PC-3 (cell line): ENCODE data around the gene SPATA6. TPM values are rescaled to one million over a fixed set of nuclear protein-coding genes. Genes with fewer than 3 reads are reported as not detected.

Source experiments
- ATAC-seq: fragments of 200-7000 bp; cut with Tn5 transposase; 2 replicates; pipeline ENCODE4 v1.9.1; 2020; ENCODE audit warnings: mild to moderate bottlenecking, moderate library complexity
- BruUV-seq: library from RNA; stranded (reverse); fragments of 400-500 nt; replicated peaks from 2 replicates; lab custom pipeline; 2021; lab: Mats Ljungman, UMichigan
- CTCF ChIA-PET: fragments of 300-600 bp; sonication (Branson Sonifier 250); formaldehyde crosslinking; loops from one replicate; lab custom pipeline; 2022; ENCODE audit warnings: antibody characterized with exemption; lab: Charles Lee
- POLR2A ChIA-PET: fragments of 300-600 bp; sonication (Branson Sonifier 250); formaldehyde crosslinking; loops from one replicate; lab custom pipeline; 2022; ENCODE audit warnings: antibody characterized with exemption; ENCODE audit not compliant: unreplicated experiment; lab: Charles Lee
- DNase-seq: peaks from one replicate; pipeline ENCODE4 v3.0.0-alpha.2; 2015
- H2AFZ ChIP-seq: fragments of 300-600 bp; sonication (generic); 2 replicates; pipeline ENCODE4 v1.6.0; 2016; ENCODE audit warnings: antibody characterized with exemption, low read length
- H3F3A ChIP-seq: fragments of 300-600 bp; sonication (generic); one replicate; pipeline ENCODE4 v1.6.0; 2017; ENCODE audit warnings: antibody characterized with exemption, low read length, control low read depth, mild to moderate bottlenecking; ENCODE audit not compliant: unreplicated experiment
- H3K27ac ChIP-seq: fragments of 300-600 bp; sonication (generic); 2 replicates; pipeline ENCODE4 v1.5.1; 2016; ENCODE audit warnings: mild to moderate bottlenecking, low read length
- H3K27me3 ChIP-seq: fragments of 300-600 bp; sonication (generic); 2 replicates; pipeline ENCODE4 v1.6.1; 2016; ENCODE audit warnings: low read length, mixed read lengths
- H3K36me3 ChIP-seq: fragments of 300-600 bp; sonication (generic); 2 replicates; pipeline ENCODE4 v1.6.1; 2016; ENCODE audit warnings: low read depth, mixed run types, low read length, mixed read lengths
- H3K4me1 ChIP-seq: fragments of 300-600 bp; sonication (generic); 2 replicates; pipeline ENCODE4 v1.5.1; 2016; ENCODE audit warnings: low read length; ENCODE audit not compliant: insufficient read depth
- H3K4me2 ChIP-seq: fragments of 300-600 bp; sonication (generic); 2 replicates; pipeline ENCODE4 v1.6.0; 2016; ENCODE audit warnings: low read length
- H3K4me3 ChIP-seq: fragments of 300-600 bp; sonication (generic); 2 replicates; pipeline ENCODE4 v1.5.1; 2016; ENCODE audit warnings: mild to moderate bottlenecking, low read length, mixed read lengths
- H3K79me2 ChIP-seq: fragments of 300-600 bp; sonication (generic); 2 replicates; pipeline ENCODE4 v1.6.1; 2017; ENCODE audit warnings: low read length, mixed read lengths
- H3K9ac ChIP-seq: fragments of 300-600 bp; sonication (generic); 2 replicates; pipeline ENCODE4 v1.6.0; 2016; ENCODE audit warnings: mild to moderate bottlenecking, low read length
- H3K9me2 ChIP-seq: fragments of 300-600 bp; sonication (generic); replicated peaks from 2 replicates; pipeline ENCODE4 v1.6.1; 2016; ENCODE audit warnings: mixed run types, low read length, mixed read lengths
- H3K9me3 ChIP-seq: fragments of 300-600 bp; sonication (generic); 2 replicates; pipeline ENCODE4 v1.6.1; 2016; ENCODE audit warnings: low read length, mixed read lengths
- H4K20me1 ChIP-seq: fragments of 300-600 bp; sonication (generic); 2 replicates; pipeline ENCODE4 v1.6.1; 2016; ENCODE audit warnings: low read length, mixed read lengths
- CTCF ChIP-seq: fragments of 300-600 bp; sonication (generic); conservative IDR thresholded peaks from 2 replicates; pipeline ENCODE4 v1.5.1; 2017; ENCODE audit warnings: antibody characterized with exemption, low read depth, mild to moderate bottlenecking, low read length
- EZH2 ChIP-seq: fragments of 300-600 bp; sonication (generic); IDR thresholded peaks from one replicate; pipeline ENCODE4 v1.6.1; 2017; ENCODE audit warnings: antibody characterized with exemption, mild to moderate bottlenecking, low read length; ENCODE audit not compliant: unreplicated experiment
- EZH2phosphoT487 ChIP-seq: fragments of 300-600 bp; sonication (generic); IDR thresholded peaks from 2 replicates; pipeline ENCODE4 v1.6.1; 2018; ENCODE audit warnings: mild to moderate bottlenecking, antibody characterized with exemption, low read length, borderline replicate concordance
- intact Hi-C: fragments of 100-400 bp; cut with micrococcal nuclease; formaldehyde crosslinking; loops from 2 replicates; pipeline ENCODE4 v1.9.0; 2023
- total RNA-seq: library from RNA; depleted of rRNA; stranded (reverse); fragments of >200 nt; gene quantifications from 2 replicates; pipeline ENCODE4 v1.2.3, GENCODE V29; 2014

The SPATA6 gene
- total RNA-seq, 1 experiment from 2014 or later, result 0.40 TPM

DNA sequence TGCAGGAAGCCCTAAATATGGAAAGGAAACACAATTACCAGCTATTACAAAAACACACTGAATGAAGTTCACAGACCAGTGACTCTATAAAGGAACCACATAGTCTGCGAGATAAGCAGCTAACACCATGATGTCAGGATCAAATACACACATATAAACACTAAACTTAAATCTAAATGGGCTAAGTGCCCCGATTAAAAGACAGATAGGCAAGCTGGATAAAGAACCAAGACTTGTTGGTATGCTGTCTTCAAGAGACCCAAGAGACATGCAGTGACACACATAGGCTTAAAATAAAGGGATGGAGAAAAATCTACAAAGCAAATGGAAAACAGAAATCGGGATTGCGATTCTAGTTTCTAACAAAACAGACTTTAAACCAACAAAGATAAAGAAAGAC lies 127.6 kb downstream of the SPATA6 start:
- Histone ChIP-seq H3K4me2 (no peak overlapping the region), H2AFZ (no peak overlapping the region), H4K20me1 (no peaks in the 10 kb centered on the region), H3F3A (no peaks in the 10 kb centered on the region), H3K9ac (no peak overlapping the region), H3K36me3 (no peaks in the 10 kb centered on the region), H3K27me3 (no peaks in the 10 kb centered on the region), H3K79me2 (no peaks in the 10 kb centered on the region), H3K27ac (no peak overlapping the region), H3K9me3 (0 out of 2 replicates have a peak, but pooled peaks cover 4% of the 10 kb centered on the region), H3K4me1 (no peaks in the 10 kb centered on the region), H3K9me2 (no peaks in the 10 kb centered on the region), H3K4me3 (no peak overlapping the region)
- ATAC-seq (no peak), DNase-seq (no peak)
- TF ChIP-seq EZH2phosphoT487 (no peak), CTCF (no peak), EZH2 (no peak)
- ChIA-PET CTCF (no interaction called here), POLR2A (no interaction called here)
- intact Hi-C loops, result no loop called here
- BruUV-seq, result no TSS peak

- POLR2A ChIA-PET, result no interaction called here
- no peak for TF ChIP-seq EZH2phosphoT487
- intact Hi-C loops, result no loop called here
These were observed 130.8 kb downstream of the SPATA6 start for GRCh38 chr1:48341221-48341620.

DNA sequence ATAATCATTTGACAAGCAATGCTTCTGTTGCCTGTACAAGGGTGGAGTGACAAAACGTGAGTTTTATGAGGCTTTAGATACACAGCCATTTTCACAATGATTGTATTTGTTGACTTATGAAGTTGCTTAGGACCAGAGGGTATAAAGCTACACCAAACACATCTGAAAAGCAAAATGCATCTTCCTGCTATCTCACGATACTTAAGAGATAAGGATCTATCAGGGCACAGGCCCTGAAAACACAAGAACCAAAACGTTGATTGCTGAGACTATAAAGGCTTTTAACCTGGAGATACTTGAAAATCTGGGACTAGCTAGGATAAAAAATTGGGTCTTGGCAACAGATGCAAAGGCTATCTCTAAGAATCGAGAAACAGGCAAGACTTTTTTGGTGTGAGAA lies 133.7 kb downstream of the SPATA6 start:
- no peaks in the 10 kb centered on the region for H3K4me1 ChIP-seq
- TF ChIP-seq CTCF, result no peak
- TF ChIP-seq EZH2, result no peak
- TF ChIP-seq EZH2phosphoT487, result no peak
- no peaks in the 10 kb centered on the region for H3K27me3 ChIP-seq
- H3K9me2 ChIP-seq, result no peaks in the 10 kb centered on the region
- H3K79me2 ChIP-seq, result no peaks in the 10 kb centered on the region
- H3K9ac ChIP-seq, result no peak overlapping the region
- no peak overlapping the region for H2AFZ ChIP-seq
- ChIA-PET CTCF (no interaction called here), POLR2A (no interaction called here)
- intact Hi-C loops, result no loop called here
- DNase-seq (no peak), ATAC-seq (no peak)
- no TSS peak for BruUV-seq
- no peak overlapping the region for H3K4me2 ChIP-seq
- H3K27ac ChIP-seq, result no peak overlapping the region
- H3K9me3 ChIP-seq, result 0 out of 2 replicates have a peak, but pooled peaks cover 2% of the 10 kb centered on the region
- no peaks in the 10 kb centered on the region for H3K36me3 ChIP-seq
- no peaks in the 10 kb centered on the region for H4K20me1 ChIP-seq
- no peak overlapping the region for H3K4me3 ChIP-seq
- no peaks in the 10 kb centered on the region for H3F3A ChIP-seq

More at GRCh38 chr1:48341221-48341620, 130.8 kb downstream of the SPATA6 start:
- Histone ChIP-seq H3K9me2 (no peaks in the 10 kb centered on the region), H3K36me3 (no peaks in the 10 kb centered on the region), H3K4me2 (no peak overlapping the region), H3K9ac (no peak overlapping the region), H3K4me3 (no peak overlapping the region), H3K27me3 (no peaks in the 10 kb centered on the region), H2AFZ (no peak overlapping the region), H3F3A (no peaks in the 10 kb centered on the region), H3K4me1 (no peaks in the 10 kb centered on the region), H4K20me1 (no peaks in the 10 kb centered on the region), H3K79me2 (no peaks in the 10 kb centered on the region), H3K9me3 (0 out of 2 replicates have a peak, but pooled peaks cover 4% of the 10 kb centered on the region), H3K27ac (no peak overlapping the region)
- CTCF ChIA-PET, result no interaction called here
- no TSS peak for BruUV-seq
- peak; percentile 25 for DNase-seq
- ATAC-seq, result peak; percentile 83
